Body of pancreas (tissue), 4 donors: Measurements from ENCODE around the gene SPRED1. TPM values are rescaled to one million over a fixed set of nuclear protein-coding genes. Genes with fewer than 3 reads are reported as not detected.

Source experiments
- ATAC-seq: fragments of 150-250 bp; one replicate; pipeline ENCODE4 v1.9.1; 2016
- DNase-seq, 4 donors: peaks; one replicate each; pipeline ENCODE4 v3.0.0-alpha.2; 2019
- H3K27ac ChIP-seq, 4 donors: fragments of 200-600 bp; sonication (generic); 1 replicate in 3 of 4; 2 replicates in 1 of 4; pipeline versions ENCODE4 v1.5.1 to v1.6.1; 2016 to 2019; ENCODE audit warnings: mild to moderate bottlenecking in 1 of 4, mixed read lengths in 1 of 4, moderate library complexity in 1 of 4
- H3K27me3 ChIP-seq, 2 donors: fragments of 200-600 bp; sonication (generic); one replicate each; pipeline ENCODE4 v1.6.0; 2016; ENCODE audit warnings: mild to moderate bottlenecking in 1 of 2
- H3K36me3 ChIP-seq, 2 donors: fragments of 200-600 bp; sonication (generic); replicated peaks in 1 of 2; 2 replicates each; pipeline ENCODE4 v1.5.1; 2016; ENCODE audit warnings: low read depth in 2 of 2; ENCODE audit not compliant: insufficient read depth in 1 of 2
- H3K4me1 ChIP-seq: fragments of 200-600 bp; sonication (generic); one replicate; pipeline ENCODE4 v1.6.0; 2016
- H3K4me3 ChIP-seq, 2 donors: fragments of 200-600 bp; sonication (generic); 1 replicate in 1 of 2; 2 replicates in 1 of 2; pipeline ENCODE4 v1.5.1; 2016 to 2019
- H3K9me3 ChIP-seq, 3 donors: fragments of 200-600 bp; sonication (generic); 1 replicate in 2 of 3; 2 replicates in 1 of 3; pipeline ENCODE4 v1.5.1; 2016
- POLR2A ChIP-seq, 3 donors: fragments of 450-650 bp; IDR thresholded peaks; one replicate each; pipeline ENCODE4 v1.6.1; 2016; ENCODE audit warnings: antibody characterized with exemption in 3 of 3, mild to moderate bottlenecking in 2 of 3
- WGBS, 2 donors: methylation state at CpG; one replicate each; pipeline ENCODE4 v1.1.5; 2017; 5-methylcytosine and 5-hydroxymethylcytosine counted together
- intact Hi-C: fragments of 100-400 bp; cut with DNase I; formaldehyde crosslinking; loops from one replicate; pipeline ENCODE4 v1.15.1; 2023
- total RNA-seq, 2 donors: library from RNA; depleted of rRNA; stranded (reverse); fragments of >200 nt; gene quantifications; one replicate each; pipeline ENCODE4 v1.1.0, GENCODE V29; 2016
- TF ChIP-seq, protein P1 (sequence below), 7 experiments: fragments of 450-650 bp in 4 of 7; fragments of 200-600 bp in 3 of 7; sonication (generic) in 3 of 7; IDR thresholded peaks; one replicate each; pipeline ENCODE4 v1.5.1; 2016 to 2019; ENCODE audit warnings: antibody characterized with exemption in 7 of 7

The SPRED1 gene
- total RNA-seq, 2 donors from 2014 or later = 11.7 to 12.9 TPM

DNA sequence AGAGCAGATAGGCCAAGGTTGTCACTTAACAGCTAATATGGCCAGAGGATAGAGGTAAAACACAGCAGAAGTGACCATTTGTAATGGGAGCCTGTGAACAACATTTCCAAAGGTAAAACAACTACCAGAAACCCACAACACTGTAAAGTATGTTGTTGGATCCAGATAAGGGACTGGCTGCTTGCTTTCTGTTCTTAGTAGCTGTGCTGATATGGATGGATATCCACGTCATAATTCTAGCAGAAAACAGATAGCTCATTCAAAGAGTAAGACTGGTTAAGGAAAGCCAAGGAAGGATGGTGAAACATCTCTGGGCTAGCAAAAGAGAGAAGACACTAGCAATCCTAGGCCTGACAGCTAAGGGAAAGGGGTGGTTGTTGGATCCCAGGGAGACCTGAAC is 36.9 kb upstream of the SPRED1 start:
- Histone ChIP-seq H3K27me3 (no peaks in the 10 kb centered on the region), H3K27ac (no peak overlapping the region), H3K9me3 (no peaks in the 10 kb centered on the region), H3K36me3 (no peaks in the 10 kb centered on the region), H3K4me1 (no peaks in the 10 kb centered on the region), H3K4me3 (no peak overlapping the region)
- WGBS, 2 donors = 76 to 87% methylated on average over 1 of the region's 1 CpG
- DNase-seq = no peak
- no peak for TF ChIP-seq POLR2A (IDR thresholded peaks at IDR 0.05)
- TF ChIP-seq, protein P1, sequence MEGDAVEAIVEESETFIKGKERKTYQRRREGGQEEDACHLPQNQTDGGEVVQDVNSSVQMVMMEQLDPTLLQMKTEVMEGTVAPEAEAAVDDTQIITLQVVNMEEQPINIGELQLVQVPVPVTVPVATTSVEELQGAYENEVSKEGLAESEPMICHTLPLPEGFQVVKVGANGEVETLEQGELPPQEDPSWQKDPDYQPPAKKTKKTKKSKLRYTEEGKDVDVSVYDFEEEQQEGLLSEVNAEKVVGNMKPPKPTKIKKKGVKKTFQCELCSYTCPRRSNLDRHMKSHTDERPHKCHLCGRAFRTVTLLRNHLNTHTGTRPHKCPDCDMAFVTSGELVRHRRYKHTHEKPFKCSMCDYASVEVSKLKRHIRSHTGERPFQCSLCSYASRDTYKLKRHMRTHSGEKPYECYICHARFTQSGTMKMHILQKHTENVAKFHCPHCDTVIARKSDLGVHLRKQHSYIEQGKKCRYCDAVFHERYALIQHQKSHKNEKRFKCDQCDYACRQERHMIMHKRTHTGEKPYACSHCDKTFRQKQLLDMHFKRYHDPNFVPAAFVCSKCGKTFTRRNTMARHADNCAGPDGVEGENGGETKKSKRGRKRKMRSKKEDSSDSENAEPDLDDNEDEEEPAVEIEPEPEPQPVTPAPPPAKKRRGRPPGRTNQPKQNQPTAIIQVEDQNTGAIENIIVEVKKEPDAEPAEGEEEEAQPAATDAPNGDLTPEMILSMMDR (IDR thresholded peaks at IDR 0.05) = no peak
- ATAC-seq = no peak
- intact Hi-C loops = no loop called here

DNA sequence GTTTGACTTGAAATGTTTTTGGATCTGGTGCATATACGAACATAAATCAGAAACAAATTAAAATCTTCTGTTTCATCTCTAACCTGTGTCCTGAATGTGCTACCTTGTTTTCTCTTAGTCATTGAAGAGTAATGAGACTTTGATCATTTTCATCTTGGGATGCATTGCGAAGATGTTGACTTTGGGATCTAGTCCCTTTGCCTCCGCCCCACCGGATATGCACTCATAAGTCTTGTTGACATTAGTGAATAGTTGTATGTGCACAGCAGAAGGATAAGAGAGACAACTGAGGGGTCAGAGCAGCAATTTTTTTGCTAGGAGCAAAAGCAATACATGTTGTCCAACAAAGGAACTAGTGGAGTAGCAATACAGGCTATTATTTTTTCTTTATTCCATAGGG is 35.9 kb upstream of the SPRED1 start:
- Histone ChIP-seq H3K27me3 (no peaks in the 10 kb centered on the region), H3K9me3 (no peaks in the 10 kb centered on the region), H3K4me1 (no peaks in the 10 kb centered on the region), H3K36me3 (no peaks in the 10 kb centered on the region), H3K4me3 (no peak overlapping the region), H3K27ac (no peak overlapping the region)
- intact Hi-C loops = no loop called here
- WGBS, 2 donors = 81 to 83% methylated on average over 4 of the region's 4 CpGs
- no peak for ATAC-seq
- TF ChIP-seq POLR2A (IDR thresholded peaks at IDR 0.05) = no peak
- TF ChIP-seq, protein P1 (IDR thresholded peaks at IDR 0.05) = no peak
- DNase-seq = no peak

DNA sequence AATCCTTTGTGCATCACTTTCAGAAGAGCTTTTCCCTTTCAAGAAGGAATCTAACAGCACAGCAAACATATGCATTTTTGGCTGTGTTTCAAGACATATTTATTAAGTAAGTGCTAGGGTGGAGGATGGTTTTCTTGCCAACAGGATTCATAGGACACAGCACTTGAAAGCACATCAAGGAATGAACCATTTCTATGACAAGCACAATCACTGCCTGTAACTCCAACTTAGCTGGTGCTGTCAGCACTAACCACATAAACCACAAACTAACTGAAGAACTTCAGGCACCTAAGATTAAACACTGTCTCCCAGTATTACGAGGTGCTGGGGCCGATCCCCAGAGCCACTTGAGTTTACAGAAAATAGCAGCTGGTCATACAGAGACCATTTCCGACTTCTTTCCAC is 35.4 kb upstream of the SPRED1 start:
- Histone ChIP-seq H3K4me1 (no peaks in the 10 kb centered on the region), H3K9me3 (no peaks in the 10 kb centered on the region), H3K27ac (no peak overlapping the region), H3K4me3 (no peak overlapping the region), H3K27me3 (no peaks in the 10 kb centered on the region), H3K36me3 (no peaks in the 10 kb centered on the region)
- intact Hi-C loops = no loop called here
- DNase-seq = no peak
- ATAC-seq = no peak
- TF ChIP-seq, protein P1 (IDR thresholded peaks at IDR 0.05) = no peak
- TF ChIP-seq POLR2A (IDR thresholded peaks at IDR 0.05) = no peak
- 74 to 75% methylated on average over 3 of the region's 3 CpGs for WGBS, 2 donors

DNA sequence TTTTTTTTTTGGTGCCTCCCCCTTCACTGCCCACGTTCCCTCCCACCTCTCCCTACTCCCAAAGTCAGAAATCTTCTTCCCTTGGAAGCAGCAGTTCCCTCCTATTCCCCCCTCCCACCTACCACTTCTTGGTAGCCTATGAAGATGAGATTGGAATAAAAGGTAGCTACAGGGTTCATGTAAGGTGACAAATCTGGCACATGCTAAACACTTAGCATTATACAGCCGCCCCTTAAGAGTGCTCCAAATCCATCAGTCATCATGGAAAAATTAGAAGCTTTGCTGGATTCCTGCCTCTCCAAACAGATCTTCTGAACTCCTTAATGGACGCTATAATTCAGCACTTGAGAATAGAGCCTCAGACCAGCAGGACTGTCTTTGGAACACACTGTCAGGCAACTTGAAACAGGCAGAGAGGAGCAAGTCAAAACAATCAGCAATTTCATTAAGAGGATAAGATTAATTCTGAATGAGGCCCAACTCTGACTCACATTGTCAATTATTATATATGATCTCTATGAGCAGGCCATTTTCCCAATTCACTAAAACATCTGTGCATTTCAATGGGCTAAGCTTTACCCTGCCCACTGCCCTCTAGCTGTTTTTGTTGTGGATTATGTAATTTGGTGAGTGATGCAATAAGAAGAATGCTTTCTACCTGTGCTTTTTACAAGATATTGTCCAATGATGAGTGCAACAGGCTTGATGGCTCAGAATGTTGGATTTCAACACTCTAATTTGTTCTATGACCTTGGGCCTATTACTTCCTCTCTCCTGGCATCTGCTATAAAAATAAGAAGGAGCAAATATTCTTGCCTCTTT is 34.6 kb upstream of the SPRED1 start:
- DNase-seq (no peak), ATAC-seq (no peak)
- Histone ChIP-seq H3K27me3 (no peaks in the 10 kb centered on the region), H3K4me1 (no peaks in the 10 kb centered on the region), H3K36me3 (no peaks in the 10 kb centered on the region), H3K27ac (no peak overlapping the region), H3K9me3 (no peaks in the 10 kb centered on the region), H3K4me3 (no peak overlapping the region)
- intact Hi-C loops = no loop called here
- TF ChIP-seq, protein P1 (IDR thresholded peaks at IDR 0.05) = no peak
- TF ChIP-seq POLR2A (IDR thresholded peaks at IDR 0.05) = no peak
- WGBS, 2 donors = 77 to 86% methylated on average over 3 of the region's 3 CpGs
